Measurements from ENCODE around the gene CALML5.

The CALML5 gene

GRCh38 chr10:5530412-5530806, 31.0 kb upstream of the CALML5 start (continued):
- TF ChIP-seq PRDM10 (tag by site-specific recombination; IDR thresholded peaks at IDR 0.05) = no peak
- no peak for TF ChIP-seq ZXDB (tag by site-specific recombination; IDR thresholded peaks at IDR 0.05)
- TF ChIP-seq ZFP69B (tag by site-specific recombination; IDR thresholded peaks at IDR 0.05) = no peak
- TF ChIP-seq BCL11B (tag by site-specific recombination; IDR thresholded peaks at IDR 0.05; ENCODE audit: low read depth) = no peak

GRCh38 chr10:5529702-5530411, 30.5 kb upstream of the CALML5 start:
- CTCF ChIA-PET = interaction anchor here (0.5 kb wide), 1 partner anchor 27 kb away, joined by 3 read pairs; no protein-coding TSS in a partner anchor
- Histone ChIP-seq H3K9me3 (ENCODE audit: control insufficient read depth, insufficient read depth, low read depth, low read length) (no peaks in the 10 kb centered on the region), H3K4me3 (ENCODE audit: low read depth, low read length) (no peak overlapping the region), H3K27ac (ENCODE audit: extremely low read depth, low read depth, low read length) (no peak overlapping the region), H3K36me3 (ENCODE audit: control insufficient read depth in 2 of 2, insufficient read depth in 1 of 2, low read length in 2 of 2) (no peaks in the 10 kb centered on the region), H3K4me1 (ENCODE audit: control insufficient read depth, insufficient read depth, low read length) (peaks cover under 1% of the 10 kb centered on the region; the same call in 1 of the 2 replicates)
- POLR2A ChIA-PET = interaction anchor here (1.1 to 1.9 kb wide), 2 partner anchors 11 to 19 kb away, joined by 4 read pairs; no protein-coding TSS in a partner anchor
- TF ChIP-seq ZNF843 (tag by site-specific recombination; IDR thresholded peaks at IDR 0.05) (no peak), SCRT1 (tag by site-specific recombination; IDR thresholded peaks at IDR 0.05; ENCODE audit: borderline replicate concordance) (0 out of 2 replicates have a peak, but pooled peaks have one; percentile 30), SCRT2 (tag by site-specific recombination; IDR thresholded peaks at IDR 0.05) (peak; percentile 61)

- ChIA-PET POLR2A (interaction anchor here (0.6 to 1.9 kb wide), 3 partner anchors 10 to 107 kb away, joined by 4 read pairs; no protein-coding TSS in a partner anchor), CTCF (interaction anchor here (0.5 kb wide), 1 partner anchor 35 kb away, joined by 3 read pairs; no protein-coding TSS in a partner anchor)
- Histone ChIP-seq H3K9me3 (ENCODE audit: control insufficient read depth, insufficient read depth, low read depth, low read length) (no peaks in the 10 kb centered on the region), H3K36me3 (ENCODE audit: control insufficient read depth in 2 of 2, insufficient read depth in 1 of 2, low read length in 2 of 2) (no peaks in the 10 kb centered on the region), H3K4me1 (ENCODE audit: control insufficient read depth, insufficient read depth, low read length) (no peaks in the 10 kb centered on the region), H3K27ac (ENCODE audit: extremely low read depth, low read depth, low read length) (no peak overlapping the region), H3K4me3 (ENCODE audit: low read depth, low read length) (no peak overlapping the region)
- no peak for TF ChIP-seq BCL11B (tag by site-specific recombination; IDR thresholded peaks at IDR 0.05; ENCODE audit: low read depth)
- TF ChIP-seq ZNF596 (tag by site-specific recombination; IDR thresholded peaks at IDR 0.05) = no peak
- TF ChIP-seq ZNF335 (tag by site-specific recombination; conservative IDR thresholded peaks at IDR 0.05) = no peak
- TF ChIP-seq ZNF394 (tag by site-specific recombination; IDR thresholded peaks at IDR 0.05; ENCODE audit: borderline replicate concordance) = no peak
- TF ChIP-seq HOXC10 (CRISPR knock-in tag; IDR thresholded peaks at IDR 0.05) = no peak
- no peak for TF ChIP-seq SETDB1 (IDR thresholded peaks at IDR 0.05; ENCODE audit: insufficient read length, low read length)
- TF ChIP-seq ZBTB7A (tag by site-specific recombination; IDR thresholded peaks at IDR 0.05; ENCODE audit: low read depth) = no peak
- no peak for TF ChIP-seq ZNF518A (tag by site-specific recombination; conservative IDR thresholded peaks at IDR 0.05; ENCODE audit: low read depth)
- TF ChIP-seq KLF10 (tag by site-specific recombination; IDR thresholded peaks at IDR 0.05) = no peak
- TF ChIP-seq ZNF274 (IDR thresholded peaks at IDR 0.05; ENCODE audit: low read length) = no peak
- no peak for TF ChIP-seq ZNF274 (tag by site-specific recombination; IDR thresholded peaks at IDR 0.05; ENCODE audit: borderline replicate concordance)
- no peak for TF ChIP-seq ZFP3 (tag by site-specific recombination; IDR thresholded peaks at IDR 0.05; ENCODE audit: low read depth)
- TF ChIP-seq ZNF645 (tag by site-specific recombination; IDR thresholded peaks at IDR 0.05) = no peak
- TF ChIP-seq ZNF366 (tag by site-specific recombination; conservative IDR thresholded peaks at IDR 0.05) = no peak
- TF ChIP-seq ZNF37A (tag by site-specific recombination; IDR thresholded peaks at IDR 0.05) = no peak
- TF ChIP-seq ZNF350 (tag by site-specific recombination; IDR thresholded peaks at IDR 0.05) = no peak
Observed at GRCh38 chr10:5528989-5529701, 29.8 kb upstream of the CALML5 start.
